ENCODE measurements around the gene EFNA5. TPM values are rescaled to one million over a fixed set of nuclear protein-coding genes. Genes with fewer than 3 reads are reported as not detected.

EFNA5 gene
- total and polyA plus RNA-seq, 2 of the 13 experiments (the other 11 are each of a cell fraction or from before 2014, with no cell fraction given) = not detected

- Histone ChIP-seq H3K79me2 (ENCODE audit: insufficient read depth, low read length) (no peaks in the 10 kb centered on the region), H3K27me3 (ENCODE audit: control insufficient read depth in 1 of 2, insufficient read depth in 2 of 2, low read length in 2 of 2) (no peaks in the 10 kb centered on the region), H3K4me2 (ENCODE audit: low read depth, low read length) (no peak overlapping the region), H3K4me3 (replicated peaks in 1 of 3; ENCODE audit: insufficient read depth in 1 of 3, low read depth in 2 of 3, low read length in 3 of 3) (no peak overlapping the region), H3K36me3 (replicated peaks in 1 of 2; ENCODE audit: control insufficient read depth in 1 of 2, insufficient read depth in 2 of 2, low read length in 2 of 2) (no peaks in the 10 kb centered on the region), H3K4me1 (ENCODE audit: insufficient read depth, low read length) (no peaks in the 10 kb centered on the region), H4K20me1 (ENCODE audit: insufficient read depth, low read length) (no peaks in the 10 kb centered on the region), H3K9me3 (ENCODE audit: low read length) (no peaks in the 10 kb centered on the region), H3K9ac (ENCODE audit: insufficient read depth, low read depth, low read length) (no peak overlapping the region), H3K27ac (ENCODE audit: extremely low read length, insufficient read depth, low read length) (no peak overlapping the region), H2AFZ (ENCODE audit: low read length) (no peak overlapping the region)
- DNase-seq (ENCODE audit: low spot score) (no peak), FAIRE-seq (no peak), ATAC-seq (no peak)
- BruUV-seq (replicated peaks) = no TSS peak
- CTCF ChIA-PET (ENCODE audit: low intra/inter-chr PET ratio, low total read pairs) = no interaction called here
- intact Hi-C loops (cut with micrococcal nuclease; ENCODE audit: unreplicated experiment) = no loop called here
- POLR2A ChIA-PET = no interaction called here
- 0% methylated on average over 1 of the region's 1 CpG for WGBS (ENCODE audit: low lambda C conversion rate)
- in situ Hi-C loops (cut with HindIII; ENCODE audit: extremely low pct_ligation_motif_present, low pct_unique_long_range_greater_than_20kb) = no loop called here
- no peak for TF ChIP-seq ZBTB33 (CRISPR knock-in tag; IDR thresholded peaks at IDR 0.05)
- no peak for TF ChIP-seq TBL1XR1 (IDR thresholded peaks at IDR 0.05; ENCODE audit: borderline replicate concordance, low read length, partially characterized antibody)
- no peak for TF ChIP-seq AHR (CRISPR knock-in tag; IDR thresholded peaks at IDR 0.05)
- TF ChIP-seq ZNF101 (CRISPR knock-in tag; IDR thresholded peaks at IDR 0.05; ENCODE audit: borderline replicate concordance, low read depth) = no peak
- TF ChIP-seq RERE (CRISPR knock-in tag; IDR thresholded peaks at IDR 0.05; ENCODE audit: low read depth) = no peak
- TF ChIP-seq TEAD2 (CRISPR knock-in tag; IDR thresholded peaks at IDR 0.05) = no peak
- no peak for TF ChIP-seq HNRNPLL (IDR thresholded peaks at IDR 0.05; ENCODE audit: low read depth, low read length, poor library complexity, severe bottlenecking)
- no peak for TF ChIP-seq ZNF12 (CRISPR knock-in tag; IDR thresholded peaks at IDR 0.05)
- TF ChIP-seq ELF1 (CRISPR knock-in tag; IDR thresholded peaks at IDR 0.05) = no peak
- TF ChIP-seq JARID2 (CRISPR knock-in tag; IDR thresholded peaks at IDR 0.05; ENCODE audit: insufficient replicate concordance) = no peak
- TF ChIP-seq HIVEP1 (CRISPR knock-in tag; IDR thresholded peaks at IDR 0.05) = no peak
- TF ChIP-seq SP2 (CRISPR knock-in tag; IDR thresholded peaks at IDR 0.05) = no peak
- TF ChIP-seq PRMT3 (CRISPR knock-in tag; IDR thresholded peaks at IDR 0.05; ENCODE audit: borderline replicate concordance, low read depth) = no peak
- no peak for TF ChIP-seq RFXAP (CRISPR knock-in tag; IDR thresholded peaks at IDR 0.05; ENCODE audit: borderline replicate concordance)
- TF ChIP-seq CBFB (CRISPR knock-in tag; IDR thresholded peaks at IDR 0.05) = no peak
- TF ChIP-seq KDM4B (CRISPR knock-in tag; IDR thresholded peaks at IDR 0.05) = no peak
- TF ChIP-seq NR3C1 (CRISPR knock-in tag; IDR thresholded peaks at IDR 0.05) = no peak
- TF ChIP-seq KMT2A (CRISPR knock-in tag; IDR thresholded peaks at IDR 0.05) = no peak
- TF ChIP-seq SP1 (IDR thresholded peaks at IDR 0.05) = no peak
- TF ChIP-seq SP1 (CRISPR knock-in tag; IDR thresholded peaks at IDR 0.05) = no peak
These were observed 257.0 kb downstream of the EFNA5 start for GRCh38 chr5:107413754-107414153.

All from HepG2 (cell line).